Spleen (tissue), 7 donors: ENCODE measurements around the gene SHMT2.

Experiments used
- CTCF ChIP-seq, 11 experiments: fragments of 200-600 bp in 7 of 11; fragments of 450-650 bp in 4 of 11; sonication (generic) in 4 of 11; IDR thresholded peaks in 8 of 11; conservative IDR thresholded peaks in 3 of 11; 1 replicate in 7 of 11; 2 replicates in 4 of 11; pipeline versions ENCODE4 v1.4.0 to v1.8.0; 2016 to 2021; ENCODE audit warnings: antibody characterized with exemption in 11 of 11, inconsistent platforms in 4 of 11, mild to moderate bottlenecking in 1 of 11
- POLR2AphosphoS5 ChIP-seq, 3 donors: sonication (generic); formaldehyde crosslinking; IDR thresholded peaks; one replicate each; pipeline ENCODE4 v1.5.1; 2017; ENCODE audit warnings: antibody characterized with exemption in 3 of 3
- donor health status: DM: no; HTN: no; CAD: no; lungs with moderate emphysema.
- donor health status: DM: no; HTN: no; CAD: no.
- donor health status: DM: no; HTN: no; CAD: no.

GRCh38 chr12:57278465-57279381, 49.2 kb downstream of the SHMT2 start:
- no peak for TF ChIP-seq CTCF (IDR thresholded peaks at IDR 0.05 in 8 of 11, conservative IDR thresholded peaks at IDR 0.05 in 3 of 11)
- TF ChIP-seq POLR2AphosphoS5 (IDR thresholded peaks at IDR 0.05): no peak
